Urinary bladder (tissue), 4 donors: ENCODE measurements around the gene ARHGEF2. TPM values are rescaled to one million over a fixed set of nuclear protein-coding genes. Genes with fewer than 3 reads are reported as not detected.

ENCODE experiments used
- DNase-seq: peaks from one replicate; pipeline ENCODE4 v3.0.0-alpha.2; 2015; ENCODE audit errors: extremely low spot score
- H3K27ac ChIP-seq: one replicate; pipeline ENCODE4 v1.5.1; 2013; ENCODE audit warnings: low read depth, mild to moderate bottlenecking, moderate library complexity
- H3K36me3 ChIP-seq: one replicate; pipeline ENCODE4 v1.6.1; 2013; ENCODE audit warnings: mild to moderate bottlenecking, moderate library complexity; ENCODE audit not compliant: insufficient read depth
- H3K4me1 ChIP-seq: one replicate; pipeline ENCODE4 v1.6.1; 2013; ENCODE audit warnings: mild to moderate bottlenecking, moderate library complexity; ENCODE audit not compliant: insufficient read depth
- H3K4me3 ChIP-seq: one replicate; pipeline ENCODE4 v1.5.1; 2013; ENCODE audit warnings: low read depth, low read length
- WGBS: extraction: QIAGEN DNeasy Blood & Tissue Kit; methylation state at CpG from one replicate; pipeline ENCODE4 v1.1.7; 2013; 5-methylcytosine and 5-hydroxymethylcytosine counted together
- polyA plus RNA-seq: library from polyadenylated mRNA; stranded (reverse); fragments of 200-250 nt; gene quantifications from one replicate; pipeline ENCODE4 v1.2.3, GENCODE V29; 2013
- total RNA-seq: library from RNA; depleted of rRNA; stranded (reverse); fragments of >200 nt; gene quantifications from one replicate; pipeline ENCODE4 v1.2.3, GENCODE V29; 2014
- donor health status: healthy with polysubstance abuse.
- donor health status: healthy.

ARHGEF2 gene
- total and polyA plus RNA-seq, 2 donors, result 40.5 to 63.3 TPM

DNA sequence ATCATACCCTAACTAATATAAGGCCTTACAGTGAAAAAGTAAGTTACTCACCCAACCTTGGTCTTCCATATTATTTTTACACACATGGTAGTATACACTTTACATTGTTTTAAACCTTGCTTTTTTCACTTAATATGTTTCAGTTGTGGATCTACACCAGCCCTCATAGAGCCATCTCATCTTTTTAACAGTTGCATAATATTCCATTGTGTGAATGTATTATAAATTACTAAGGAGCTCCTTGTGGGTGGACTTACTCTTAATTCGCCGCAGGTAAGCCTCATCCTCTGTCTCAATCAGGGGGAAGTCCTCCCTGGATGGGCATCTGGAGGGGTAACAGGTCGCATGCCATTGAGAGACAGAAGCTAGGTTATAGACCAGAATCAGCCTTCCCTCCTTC lies 23.7 kb downstream of the ARHGEF2 start:
- Histone ChIP-seq H3K4me1 (peaks cover 1% of the 10 kb centered on the region), H3K4me3 (no peak overlapping the region), H3K27ac (no peak overlapping the region), H3K36me3 (peaks cover 3% of the 10 kb centered on the region)
- WGBS, result 98% methylated on average over 3 of the region's 3 CpGs
- no peak for DNase-seq

DNA sequence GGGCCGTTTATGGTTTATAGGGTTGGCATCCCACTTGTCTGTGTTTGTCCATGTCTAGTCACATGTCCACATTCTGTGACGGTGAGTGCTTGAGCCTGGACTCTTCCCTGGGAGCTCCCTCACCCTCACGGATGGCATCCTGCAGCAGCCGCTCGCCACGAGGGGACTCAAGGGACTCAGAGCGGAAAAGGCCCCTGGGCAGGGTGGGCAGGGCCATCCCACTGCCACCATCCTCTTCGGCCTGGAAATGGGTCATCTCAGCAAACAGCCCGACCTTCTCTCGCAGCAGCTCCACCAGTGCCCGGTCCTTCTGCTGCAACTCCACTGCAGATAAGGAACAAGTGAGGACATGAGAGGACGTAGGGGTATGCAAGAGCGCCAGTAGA lies 25.8 kb downstream of the ARHGEF2 start:
- WGBS, result 90% methylated on average over 13 of the region's 13 CpGs
- Histone ChIP-seq H3K4me1 (peaks cover 1% of the 10 kb centered on the region), H3K27ac (no peak overlapping the region), H3K36me3 (peaks cover 3% of the 10 kb centered on the region), H3K4me3 (no peak overlapping the region)
- no peak for DNase-seq

DNA sequence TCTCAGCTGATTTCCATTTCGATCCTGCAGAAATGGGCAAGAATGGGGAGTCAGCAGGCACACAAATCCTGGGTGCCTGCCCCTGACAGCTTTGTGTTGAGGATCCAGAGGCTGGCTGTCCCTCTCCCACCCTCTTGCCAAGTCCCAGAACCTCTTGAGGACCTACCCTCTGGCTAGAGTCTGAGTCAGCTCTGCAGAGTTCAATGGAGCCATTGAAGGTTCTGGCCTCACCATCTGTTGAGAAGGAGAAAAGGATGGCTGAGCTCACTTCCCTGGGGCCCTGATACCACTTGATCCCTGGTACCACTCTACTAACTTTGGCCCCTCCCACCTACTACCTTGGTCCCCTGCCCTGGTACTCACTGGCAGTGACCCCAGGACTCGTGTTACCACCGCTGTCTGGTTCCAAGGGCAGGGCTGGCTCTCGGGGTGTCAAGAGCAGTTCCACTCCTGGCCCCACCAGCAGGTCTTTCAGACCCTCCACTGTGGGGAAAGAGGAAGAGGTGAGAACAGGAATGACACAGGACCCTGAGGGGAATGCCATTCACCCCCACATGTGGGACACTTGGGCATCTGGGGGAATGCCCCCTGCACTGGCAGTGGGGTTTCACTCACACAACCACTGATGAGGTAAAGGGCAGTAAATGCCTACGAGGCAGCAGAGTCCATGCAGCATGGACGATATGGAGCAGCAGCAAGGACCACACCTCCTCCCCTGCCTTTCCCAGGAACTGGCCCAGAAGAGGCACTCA lies 26.4 kb downstream of the ARHGEF2 start:
- peaks cover 1% of the 10 kb centered on the region for H3K4me1 ChIP-seq
- H3K36me3 ChIP-seq, result peaks cover 6% of the 10 kb centered on the region
- H3K4me3 ChIP-seq, result no peak overlapping the region
- H3K27ac ChIP-seq, result no peak overlapping the region
- WGBS, result 91% methylated on average over 6 of the region's 6 CpGs
- no peak for DNase-seq

DNA sequence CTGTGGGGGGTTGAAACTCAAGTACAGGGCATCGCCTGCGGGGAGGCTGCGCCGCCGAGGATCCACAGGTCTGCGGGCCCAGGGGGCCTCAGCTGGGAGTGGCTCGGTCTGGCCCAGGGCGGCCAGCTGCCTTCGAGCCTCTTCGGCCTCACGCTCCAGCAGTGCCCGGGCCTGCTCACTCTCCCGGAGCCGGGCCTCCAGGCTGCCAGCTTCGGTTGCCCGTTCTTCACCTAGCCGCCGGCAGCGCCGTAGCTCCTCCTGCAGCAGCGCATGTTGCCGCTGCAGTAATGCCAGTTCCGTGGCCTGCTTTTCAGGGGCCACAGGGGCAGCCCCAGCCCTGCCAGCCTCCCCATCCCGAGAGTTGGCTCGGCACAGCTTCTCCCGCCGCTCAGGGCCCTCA lies 27.5 kb downstream of the ARHGEF2 start:
- Histone ChIP-seq H3K4me1 (peaks cover 1% of the 10 kb centered on the region), H3K36me3 (peaks cover 6% of the 10 kb centered on the region)

DNA sequence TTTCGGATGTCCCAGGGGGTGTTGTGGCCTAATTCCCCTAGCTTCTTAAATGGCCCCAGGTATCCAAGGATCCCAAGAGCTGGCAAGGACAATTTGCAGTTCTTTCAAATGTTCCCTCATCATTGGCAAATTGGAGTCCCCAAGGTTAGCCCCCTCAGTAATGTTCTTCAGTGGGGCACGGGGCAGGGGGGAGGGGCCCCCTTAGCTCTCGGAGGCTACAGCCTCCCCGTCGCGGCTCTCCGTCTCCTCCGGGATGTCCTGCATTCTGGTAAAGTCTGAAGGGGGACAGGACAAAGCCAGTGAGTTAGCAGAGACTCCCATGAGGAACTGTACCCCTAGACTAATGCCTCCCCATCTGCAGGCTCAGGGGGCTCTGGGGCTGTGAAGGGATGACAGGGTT lies 30.6 kb downstream of the ARHGEF2 start:
- H3K4me1 ChIP-seq, result no peaks in the 10 kb centered on the region
- DNase-seq, result no peak
- H3K27ac ChIP-seq, result no peak overlapping the region
- no peak overlapping the region for H3K4me3 ChIP-seq
- 87% methylated on average over 8 of the region's 8 CpGs for WGBS
- peaks cover 6% of the 10 kb centered on the region for H3K36me3 ChIP-seq

More for the DNA sequence above, 27.5 kb downstream of the ARHGEF2 start:
- Histone ChIP-seq H3K4me3 (no peak overlapping the region), H3K27ac (no peak overlapping the region)
- no peak for DNase-seq
- WGBS, result 95% methylated on average over 27 of the region's 27 CpGs

DNA sequence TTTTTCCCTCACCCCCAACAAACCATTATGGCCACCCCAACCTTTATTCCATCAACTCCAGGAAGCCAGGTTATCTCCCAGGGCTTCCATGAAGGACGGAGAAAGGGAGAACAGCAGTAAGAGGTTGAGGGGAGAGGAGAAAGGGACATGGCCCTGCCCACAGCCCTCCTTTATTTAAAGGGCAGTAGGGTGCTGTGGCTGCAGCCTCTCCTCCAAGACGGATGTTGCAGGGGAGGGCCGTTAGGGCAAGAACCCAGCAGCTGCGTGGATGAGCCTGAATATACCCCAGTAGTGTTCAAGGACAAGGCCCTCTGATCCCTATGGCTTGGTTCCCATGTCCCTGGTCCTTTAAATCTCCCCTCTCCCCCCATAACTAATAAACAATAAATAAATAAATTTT lies 31.1 kb downstream of the ARHGEF2 start:
- Histone ChIP-seq H3K27ac (no peak overlapping the region), H3K4me3 (no peak overlapping the region), H3K36me3 (peaks cover 6% of the 10 kb centered on the region), H3K4me1 (no peaks in the 10 kb centered on the region)
- DNase-seq, result no peak
- WGBS, result 77% methylated on average over 4 of the region's 4 CpGs

DNA sequence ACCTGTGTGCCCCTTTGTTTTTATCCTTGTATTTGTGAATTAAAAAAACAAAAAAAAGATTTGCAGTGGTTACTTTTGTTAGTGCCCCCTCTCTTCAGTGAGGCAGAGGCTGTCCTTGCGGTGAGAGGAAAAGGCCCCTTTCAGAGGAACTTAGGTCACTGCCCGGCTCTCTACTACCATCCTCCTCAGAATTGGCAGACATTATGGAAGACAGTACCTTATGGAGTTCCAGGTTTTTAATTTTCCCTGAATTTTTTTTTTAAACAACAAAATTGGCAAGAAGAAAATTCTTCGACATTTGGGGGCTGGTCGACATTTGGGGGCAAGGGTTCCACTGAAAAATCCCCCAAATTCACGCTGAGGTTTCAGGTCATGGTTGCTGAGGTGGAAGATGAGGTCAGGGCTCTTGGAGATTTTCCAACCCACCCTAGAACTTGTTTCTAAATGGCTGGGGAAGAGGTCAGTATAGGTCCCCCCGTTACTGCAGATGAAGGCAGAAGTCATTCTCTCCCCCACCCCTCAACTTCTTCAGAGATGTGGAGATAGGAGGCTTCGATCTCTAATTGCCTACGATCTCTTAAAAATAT lies 31.6 kb downstream of the ARHGEF2 start:
- 79% methylated on average over 8 of the region's 8 CpGs for WGBS
- Histone ChIP-seq H3K36me3 (peaks cover 6% of the 10 kb centered on the region), H3K4me1 (no peaks in the 10 kb centered on the region), H3K27ac (no peak overlapping the region), H3K4me3 (no peak overlapping the region)
- DNase-seq, result no peak

DNA sequence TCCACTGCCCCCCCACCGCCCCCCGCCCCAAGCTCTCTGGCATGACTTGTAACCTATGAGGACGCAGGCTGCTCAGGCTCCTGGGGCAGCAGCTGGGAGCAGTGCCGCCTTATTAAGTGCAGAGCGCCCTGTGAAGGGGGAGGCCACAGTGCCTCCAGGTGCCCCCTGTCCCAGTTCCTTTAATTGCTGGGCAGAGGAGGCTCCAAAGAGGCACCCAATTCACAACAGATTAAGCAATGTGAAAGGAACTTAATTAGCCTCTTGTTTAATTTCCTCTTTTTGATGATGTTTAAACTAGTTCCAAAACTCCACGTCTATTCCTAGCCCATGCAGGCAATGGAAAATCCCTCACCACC lies 33.9 kb downstream of the ARHGEF2 start:
- Histone ChIP-seq H3K27ac (no peak overlapping the region), H3K4me1 (no peaks in the 10 kb centered on the region), H3K36me3 (peaks cover 3% of the 10 kb centered on the region), H3K4me3 (no peak overlapping the region)
- WGBS, result 35% methylated on average over 6 of the region's 6 CpGs
- DNase-seq, result no peak

DNA sequence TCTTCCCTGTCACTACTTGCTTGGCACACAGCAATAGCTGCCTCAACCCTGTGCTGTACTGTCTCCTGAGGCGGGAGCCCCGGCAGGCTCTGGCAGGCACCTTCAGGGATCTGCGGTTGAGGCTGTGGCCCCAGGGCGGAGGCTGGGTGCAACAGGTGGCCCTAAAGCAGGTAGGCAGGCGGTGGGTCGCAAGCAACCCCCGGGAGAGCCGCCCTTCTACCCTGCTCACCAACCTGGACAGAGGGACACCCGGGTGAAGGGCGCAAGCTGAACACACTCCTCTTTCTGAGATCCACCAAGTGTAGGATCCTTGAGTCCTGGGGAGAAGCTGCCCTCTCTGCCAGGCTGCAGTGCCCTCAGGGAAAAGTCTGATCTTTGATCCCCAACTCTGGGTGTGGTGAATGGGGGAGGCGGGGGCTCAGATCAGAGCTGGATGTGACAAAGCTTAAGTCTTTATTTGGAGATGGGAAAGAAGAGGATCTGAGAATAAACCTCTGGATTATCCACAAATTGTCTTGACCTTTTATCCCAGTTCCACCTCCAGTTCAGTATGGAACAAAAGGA lies 35.7 kb downstream of the ARHGEF2 start:
- no peaks in the 10 kb centered on the region for H3K4me1 ChIP-seq
- no peak overlapping the region for H3K27ac ChIP-seq
- H3K36me3 ChIP-seq, result peaks cover 3% of the 10 kb centered on the region
- no peak overlapping the region for H3K4me3 ChIP-seq
- 73% methylated on average over 11 of the region's 11 CpGs for WGBS
- DNase-seq, result no peak

DNA sequence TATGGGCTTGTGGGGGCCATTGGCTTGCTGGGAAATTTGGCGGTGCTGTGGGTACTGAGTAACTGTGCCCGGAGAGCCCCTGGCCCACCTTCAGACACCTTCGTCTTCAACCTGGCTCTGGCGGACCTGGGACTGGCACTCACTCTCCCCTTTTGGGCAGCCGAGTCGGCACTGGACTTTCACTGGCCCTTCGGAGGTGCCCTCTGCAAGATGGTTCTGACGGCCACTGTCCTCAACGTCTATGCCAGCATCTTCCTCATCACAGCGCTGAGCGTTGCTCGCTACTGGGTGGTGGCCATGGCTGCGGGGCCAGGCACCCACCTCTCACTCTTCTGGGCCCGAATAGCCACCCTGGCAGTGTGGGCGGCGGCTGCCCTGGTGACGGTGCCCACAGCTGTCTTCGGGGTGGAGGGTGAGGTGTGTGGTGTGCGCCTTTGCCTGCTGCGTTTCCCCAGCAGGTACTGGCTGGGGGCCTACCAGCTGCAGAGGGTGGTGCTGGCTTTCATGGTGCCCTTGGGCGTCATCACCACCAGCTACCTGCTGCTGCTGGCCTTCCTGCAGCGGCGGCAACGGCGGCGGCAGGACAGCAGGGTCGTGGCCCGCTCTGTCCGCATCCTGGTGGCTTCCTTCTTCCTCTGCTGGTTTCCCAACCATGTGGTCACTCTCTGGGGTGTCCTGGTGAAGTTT lies 36.4 kb downstream of the ARHGEF2 start:
- no peaks in the 10 kb centered on the region for H3K4me1 ChIP-seq
- DNase-seq, result no peak
- 82% methylated on average over 29 of the region's 29 CpGs for WGBS
- H3K36me3 ChIP-seq, result no peaks in the 10 kb centered on the region
- no peak overlapping the region for H3K4me3 ChIP-seq
- H3K27ac ChIP-seq, result peak overlapping the region; percentile 24

DNA sequence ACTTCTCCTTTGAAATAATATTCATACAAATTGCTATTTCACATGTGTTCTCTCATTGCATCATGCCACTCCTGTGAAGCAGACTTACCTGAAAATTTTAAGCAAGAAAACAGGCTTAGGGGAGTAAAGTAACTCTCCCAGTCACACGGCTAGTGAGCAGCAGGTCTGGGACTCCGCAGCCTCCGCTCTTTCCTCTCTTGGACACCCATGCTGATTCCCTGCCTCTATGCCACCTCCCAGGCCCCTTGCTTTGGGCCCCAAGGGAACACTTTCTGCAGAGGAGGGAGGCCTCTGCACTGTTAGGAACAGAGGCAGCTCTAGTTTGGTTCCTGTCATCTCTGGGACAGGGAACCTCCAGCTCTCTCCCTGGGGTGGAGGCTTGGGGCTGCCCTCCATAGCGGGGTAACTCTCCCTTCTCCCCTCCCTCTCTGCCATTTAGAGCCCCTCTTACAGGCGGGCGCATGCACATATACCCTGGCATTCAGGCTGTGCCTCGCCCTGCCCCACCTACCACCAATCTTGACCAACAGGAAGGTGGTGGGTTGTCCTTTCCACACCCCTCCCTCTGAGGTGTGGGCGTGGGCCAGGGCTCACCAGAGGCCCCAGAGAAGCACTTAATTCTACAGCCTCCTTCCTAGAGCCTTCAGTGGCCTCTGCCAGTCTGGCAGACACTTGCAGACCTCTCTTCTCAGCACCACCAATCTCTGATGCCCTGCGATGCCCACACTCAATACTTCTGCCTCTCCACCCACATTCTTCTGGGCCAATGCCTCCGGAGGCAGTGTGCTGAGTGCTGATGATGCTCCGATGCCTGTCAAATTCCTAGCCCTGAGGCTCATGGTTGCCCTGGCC lies 37.1 kb downstream of the ARHGEF2 start, which contains the start of gene RXFP4:
Gene RXFP4 (plus strand): TSS at position 646 of the 852 bp plus-strand sequence. CDS start 72 bp downstream, at position 718.
- H3K36me3 ChIP-seq, result no peaks in the 10 kb centered on the region
- DNase-seq, result no peak
- H3K4me3 ChIP-seq, result no peak within 1 kb of the TSS
- no peaks in the 10 kb centered on the region for H3K4me1 ChIP-seq
- WGBS, result 52% methylated on average over 11 of the region's 11 CpGs
- peak within 1 kb of the TSS; percentile 66 for H3K27ac ChIP-seq

DNA sequence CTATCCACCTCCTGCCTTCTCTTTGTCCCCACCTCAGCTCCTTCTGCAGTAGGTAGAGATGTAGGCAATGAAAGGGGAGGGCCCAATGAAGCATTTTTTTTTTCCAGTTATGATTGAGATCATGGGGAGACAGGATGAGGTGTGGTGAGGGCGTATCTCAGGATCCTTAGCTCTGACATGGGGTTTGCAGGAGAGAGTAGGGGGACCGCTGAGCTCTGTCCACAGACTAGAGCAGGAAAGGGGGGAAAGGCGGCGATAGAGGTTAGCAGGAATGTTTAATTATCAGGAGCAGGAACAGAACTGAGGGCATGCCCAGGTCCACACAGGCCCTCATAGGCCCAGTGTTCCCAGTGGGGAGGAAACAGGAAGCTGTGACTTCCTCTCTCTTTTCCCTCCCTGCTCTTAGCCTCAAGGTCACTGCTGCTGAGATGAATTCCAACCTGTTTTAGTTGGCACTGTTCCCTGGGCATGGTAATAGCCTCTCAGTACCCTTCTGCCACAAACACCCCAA lies 37.8 kb downstream of the ARHGEF2 start:
- H3K27ac ChIP-seq, result peak overlapping the region; percentile 66
- no peaks in the 10 kb centered on the region for H3K36me3 ChIP-seq
- no peak for DNase-seq
- WGBS, result 63% methylated on average over 4 of the region's 4 CpGs
- H3K4me1 ChIP-seq, result no peaks in the 10 kb centered on the region
- H3K4me3 ChIP-seq, result no peak overlapping the region

DNA sequence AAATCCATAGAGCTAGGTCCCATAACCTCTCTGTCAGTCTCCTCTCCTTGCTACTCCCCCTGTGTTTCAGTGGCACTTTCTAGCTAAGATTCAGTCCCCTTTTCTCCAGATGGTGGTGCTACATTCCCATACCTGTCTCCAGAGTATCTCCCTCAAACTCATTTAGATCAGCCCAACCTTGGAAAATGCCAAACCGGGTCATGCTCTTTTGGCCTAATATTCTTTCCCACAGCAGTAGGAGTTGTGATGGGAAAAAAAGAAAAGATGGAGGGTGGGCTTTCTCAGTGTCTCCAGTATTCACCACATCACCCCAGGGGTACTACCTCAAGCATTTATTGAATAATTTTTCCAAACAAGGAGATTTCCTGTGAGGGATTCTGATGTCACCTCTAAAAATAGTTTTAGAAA lies 40.1 kb downstream of the ARHGEF2 start:
- 0% methylated on average over 1 of the region's 1 CpG for WGBS
- DNase-seq, result no peak
- Histone ChIP-seq H3K4me3 (no peak overlapping the region), H3K36me3 (no peaks in the 10 kb centered on the region), H3K4me1 (no peaks in the 10 kb centered on the region), H3K27ac (no peak overlapping the region)
